ENCODE measurements around the gene TMEM81.

DNA sequence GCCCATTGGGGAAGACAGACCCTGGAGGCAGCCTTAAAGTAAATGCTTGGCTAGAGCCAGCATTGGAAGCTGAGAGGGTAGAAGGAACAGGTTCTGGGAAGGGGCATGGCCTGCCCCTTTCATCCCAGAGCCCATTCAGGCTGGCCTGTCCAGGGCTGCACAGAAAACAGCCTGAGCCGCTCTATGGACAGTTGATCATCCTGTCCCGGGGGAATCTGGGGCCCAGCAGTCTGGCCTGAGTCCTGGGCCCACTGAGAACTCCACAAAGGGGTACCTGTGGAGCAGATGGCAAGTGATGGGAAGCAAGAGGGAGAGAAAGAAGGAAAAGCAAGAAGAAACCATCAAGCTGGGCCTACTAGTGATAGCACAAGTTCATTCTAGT, 13.2 kb downstream of the TMEM81 start:
- TF ChIP-seq TP53 (CRISPR knock-in tag; IDR thresholded peaks at IDR 0.05) (no peak), CHD2 (IDR thresholded peaks at IDR 0.05; ENCODE audit: low read length, partially characterized antibody) (no peak), RAD21 (conservative IDR thresholded peaks at IDR 0.05 in 1 of 2, IDR thresholded peaks at IDR 0.05 in 1 of 2) (no peak), SMC3 (IDR thresholded peaks at IDR 0.05) (no peak)
- TF ChIP-seq, protein P1, sequence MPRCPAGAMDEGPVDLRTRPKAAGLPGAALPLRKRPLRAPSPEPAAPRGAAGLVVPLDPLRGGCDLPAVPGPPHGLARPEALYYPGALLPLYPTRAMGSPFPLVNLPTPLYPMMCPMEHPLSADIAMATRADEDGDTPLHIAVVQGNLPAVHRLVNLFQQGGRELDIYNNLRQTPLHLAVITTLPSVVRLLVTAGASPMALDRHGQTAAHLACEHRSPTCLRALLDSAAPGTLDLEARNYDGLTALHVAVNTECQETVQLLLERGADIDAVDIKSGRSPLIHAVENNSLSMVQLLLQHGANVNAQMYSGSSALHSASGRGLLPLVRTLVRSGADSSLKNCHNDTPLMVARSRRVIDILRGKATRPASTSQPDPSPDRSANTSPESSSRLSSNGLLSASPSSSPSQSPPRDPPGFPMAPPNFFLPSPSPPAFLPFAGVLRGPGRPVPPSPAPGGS (IDR thresholded peaks at IDR 0.05), result no peak

Data from A549 (cell line).